GM12872 (cell line): ENCODE data around the gene GPR89A.

ENCODE experiments used
- TF ChIP-seq, protein P1 (sequence below): IDR thresholded peaks from 3 replicates; pipeline ENCODE4 v1.5.1; 2011; ENCODE audit warnings: low read depth, mild to moderate bottlenecking, low read length, moderate library complexity; ENCODE audit not compliant: insufficient read depth

Gene GPR89A

DNA sequence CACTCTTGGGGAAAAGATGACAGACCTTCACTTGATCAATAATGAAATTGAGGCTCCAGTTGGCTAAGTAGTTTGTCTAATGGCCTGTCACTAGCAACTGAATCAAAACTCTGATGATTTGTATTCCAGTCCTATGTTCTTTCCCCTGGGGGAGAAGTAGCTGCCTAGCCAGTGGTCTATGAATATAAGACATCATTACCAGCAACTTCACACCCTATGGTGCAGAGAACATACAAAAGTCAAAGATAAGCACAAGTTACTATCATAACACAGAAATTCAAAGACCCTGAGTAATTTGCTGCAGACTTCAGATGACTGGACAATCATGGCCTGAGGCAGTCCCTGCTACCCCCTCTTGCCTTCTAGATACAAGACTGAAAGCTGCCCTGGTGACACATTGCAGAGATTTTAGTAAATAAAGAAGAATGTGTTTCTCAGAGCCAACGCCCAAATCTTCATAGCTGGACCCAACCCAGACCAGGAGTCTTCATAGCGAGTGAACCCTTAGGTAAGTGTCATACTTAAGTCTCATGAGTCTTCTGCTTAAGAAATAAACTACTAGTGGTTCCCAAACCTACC, 98.4 kb downstream of the GPR89A start:
- TF ChIP-seq, protein P1, sequence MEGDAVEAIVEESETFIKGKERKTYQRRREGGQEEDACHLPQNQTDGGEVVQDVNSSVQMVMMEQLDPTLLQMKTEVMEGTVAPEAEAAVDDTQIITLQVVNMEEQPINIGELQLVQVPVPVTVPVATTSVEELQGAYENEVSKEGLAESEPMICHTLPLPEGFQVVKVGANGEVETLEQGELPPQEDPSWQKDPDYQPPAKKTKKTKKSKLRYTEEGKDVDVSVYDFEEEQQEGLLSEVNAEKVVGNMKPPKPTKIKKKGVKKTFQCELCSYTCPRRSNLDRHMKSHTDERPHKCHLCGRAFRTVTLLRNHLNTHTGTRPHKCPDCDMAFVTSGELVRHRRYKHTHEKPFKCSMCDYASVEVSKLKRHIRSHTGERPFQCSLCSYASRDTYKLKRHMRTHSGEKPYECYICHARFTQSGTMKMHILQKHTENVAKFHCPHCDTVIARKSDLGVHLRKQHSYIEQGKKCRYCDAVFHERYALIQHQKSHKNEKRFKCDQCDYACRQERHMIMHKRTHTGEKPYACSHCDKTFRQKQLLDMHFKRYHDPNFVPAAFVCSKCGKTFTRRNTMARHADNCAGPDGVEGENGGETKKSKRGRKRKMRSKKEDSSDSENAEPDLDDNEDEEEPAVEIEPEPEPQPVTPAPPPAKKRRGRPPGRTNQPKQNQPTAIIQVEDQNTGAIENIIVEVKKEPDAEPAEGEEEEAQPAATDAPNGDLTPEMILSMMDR, result no peak

DNA sequence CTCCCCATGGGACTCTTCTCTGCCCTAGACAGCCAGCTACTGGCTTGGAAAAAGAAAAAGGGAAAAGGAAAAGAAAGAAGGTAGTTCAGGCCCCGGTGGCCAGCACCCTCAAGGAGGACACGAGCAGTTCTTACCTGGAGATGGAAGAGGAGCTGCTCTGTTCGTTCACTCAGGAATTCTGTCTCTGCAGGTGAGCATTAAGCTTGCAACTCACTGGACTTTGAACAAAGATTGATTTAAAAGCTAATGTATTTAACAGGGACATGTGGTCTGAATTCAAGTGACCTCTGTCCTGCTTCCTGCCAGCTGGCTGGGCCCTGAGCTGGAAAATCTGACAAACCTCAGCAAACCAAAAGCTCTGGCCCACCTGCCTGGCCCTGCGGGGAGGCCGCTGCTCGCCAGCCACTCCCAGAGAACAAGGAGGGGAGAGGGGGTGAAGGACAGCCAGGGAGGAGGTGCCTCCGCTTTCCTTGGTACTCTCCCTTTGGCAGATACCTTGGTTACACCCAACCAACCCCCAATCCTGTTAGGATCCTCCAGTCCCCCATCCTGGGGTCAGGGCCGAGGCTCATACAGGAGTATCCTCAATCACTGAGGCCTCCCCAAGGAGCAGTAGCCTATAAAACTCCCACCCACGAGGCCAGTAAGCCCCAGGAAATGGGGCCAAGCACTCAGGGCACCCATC, 99.5 kb downstream of the GPR89A start, which contains the start of gene PDZK1:
TSS of gene PDZK1 (minus strand) at position 186 of the 685 bp plus-strand sequence. CDS start 19,347 bp downstream, outside the sequence.
- TF ChIP-seq, protein P1, result no peak

DNA sequence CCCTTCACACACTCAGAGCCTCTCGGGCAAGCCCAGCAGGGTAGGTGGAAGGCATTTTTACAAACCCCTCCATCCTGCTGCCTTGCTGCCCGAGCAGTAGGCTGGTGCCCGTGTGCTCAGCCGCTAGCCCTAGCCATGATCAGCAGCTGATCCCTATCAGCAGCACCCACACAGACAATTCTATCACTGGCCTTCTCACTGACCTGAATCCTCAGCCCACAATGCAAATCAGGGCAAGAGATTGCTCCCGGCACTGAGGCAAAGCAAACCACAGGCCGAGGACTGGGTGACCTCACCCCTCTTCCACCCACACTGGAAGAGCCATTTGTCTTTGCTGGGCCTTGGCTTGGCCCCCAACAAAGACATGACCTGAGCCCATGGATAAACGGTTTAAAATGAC, 100.3 kb downstream of the GPR89A start:
- TF ChIP-seq, protein P1, result no peak

DNA sequence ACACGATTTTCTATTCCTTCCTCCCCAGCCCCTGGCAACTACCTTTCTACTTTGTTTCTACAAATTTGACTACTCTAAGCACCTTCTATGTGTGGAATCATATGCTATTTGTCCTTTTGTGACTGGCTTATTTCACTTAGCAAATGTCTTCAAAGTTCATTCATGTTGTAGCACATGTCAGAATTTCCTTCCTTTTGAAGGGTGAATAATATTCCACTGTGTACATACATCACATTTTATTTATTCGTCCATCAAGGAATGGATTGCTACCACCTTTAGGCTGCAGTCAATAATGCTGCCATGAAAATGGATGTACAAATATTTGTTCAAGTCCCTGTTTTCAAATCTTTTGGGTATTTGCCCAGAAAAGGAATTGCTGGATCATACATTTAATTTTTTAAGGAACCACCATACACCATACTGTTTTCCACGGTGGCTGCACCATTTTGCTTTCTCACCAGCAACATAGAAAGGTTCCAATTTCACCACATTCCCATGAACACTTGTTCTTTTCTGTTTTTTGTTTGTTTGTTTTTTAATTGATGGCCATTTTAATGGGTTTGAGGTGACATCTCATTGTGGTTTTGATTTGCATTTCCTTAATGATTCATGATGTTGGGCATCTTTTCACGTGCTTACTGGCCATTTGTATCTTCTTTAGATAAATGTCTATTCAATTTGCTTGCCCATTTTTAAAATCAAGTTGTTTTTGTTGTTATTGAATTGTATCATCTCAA, 102.7 kb downstream of the GPR89A start:
- TF ChIP-seq, protein P1, result no peak

DNA sequence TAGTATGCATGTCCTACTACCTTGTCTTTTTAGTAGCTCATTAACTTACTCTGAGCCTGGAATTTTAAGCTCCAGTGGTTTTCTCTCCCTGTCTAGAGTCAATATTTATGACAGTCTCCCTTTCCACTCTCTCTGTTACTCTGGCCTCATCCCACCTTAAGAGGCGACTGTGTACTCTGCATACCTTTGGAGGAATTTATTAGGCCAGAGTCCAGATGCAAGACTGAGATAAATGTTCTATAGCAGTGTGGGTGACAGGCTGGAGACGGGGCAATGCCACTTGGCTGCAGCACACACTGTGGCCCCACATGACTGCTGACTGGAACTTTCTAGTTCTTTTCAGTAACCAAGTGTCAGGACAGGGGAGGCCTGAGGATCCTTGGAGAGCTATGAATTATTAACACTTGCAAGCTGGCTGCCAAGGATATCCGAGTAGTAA, 103.4 kb downstream of the GPR89A start:
- TF ChIP-seq, protein P1, result no peak

DNA sequence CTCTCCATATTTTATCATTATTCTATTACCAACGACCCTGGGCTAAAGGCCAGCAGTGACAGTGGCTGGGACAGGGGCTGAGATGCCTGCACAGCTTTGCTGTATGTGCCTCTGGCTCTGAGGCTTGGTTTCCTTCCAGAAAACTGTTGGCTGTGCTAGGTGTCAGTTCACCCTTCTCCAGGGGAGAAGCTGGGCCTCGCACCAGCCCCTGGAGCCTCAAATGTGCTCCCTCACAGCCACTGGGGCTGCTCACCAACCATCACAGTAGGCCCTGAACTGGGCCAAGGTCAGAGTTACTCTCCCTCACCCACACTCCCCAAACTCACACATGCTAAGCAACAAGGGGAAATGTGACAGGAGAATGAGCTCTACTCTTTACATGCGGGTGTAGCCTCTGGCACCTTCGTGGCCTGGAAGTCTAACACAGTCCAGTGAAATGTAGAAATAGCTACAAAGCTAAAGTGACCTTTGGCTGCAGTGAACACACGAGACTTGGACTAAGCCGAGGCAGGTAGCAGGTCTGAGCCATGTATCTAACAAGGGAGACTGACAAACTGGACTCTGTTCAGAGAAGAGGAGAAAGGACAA, 106.8 kb downstream of the GPR89A start:
- TF ChIP-seq, protein P1, result no peak
